Measurements from ENCODE around the gene ZNF613.

- TF ChIP-seq CTCF (IDR thresholded peaks at IDR 0.05) = no peak
- TF ChIP-seq POLR2AphosphoS5 (IDR thresholded peaks at IDR 0.05) = no peak
Measured at GRCh38 chr19:51926426-51926783, 867 bp upstream of the ZNF613 start.
